ENCODE data around the gene PGGT1B. TPM values are rescaled to one million over a fixed set of nuclear protein-coding genes. Genes with fewer than 3 reads are reported as not detected.

Gene PGGT1B
- total and polyA plus RNA-seq, 2 of the 8 experiments (the other 6 are each of a cell fraction or from before 2014, with no cell fraction given): 1.9 to 43.1 TPM

DNA sequence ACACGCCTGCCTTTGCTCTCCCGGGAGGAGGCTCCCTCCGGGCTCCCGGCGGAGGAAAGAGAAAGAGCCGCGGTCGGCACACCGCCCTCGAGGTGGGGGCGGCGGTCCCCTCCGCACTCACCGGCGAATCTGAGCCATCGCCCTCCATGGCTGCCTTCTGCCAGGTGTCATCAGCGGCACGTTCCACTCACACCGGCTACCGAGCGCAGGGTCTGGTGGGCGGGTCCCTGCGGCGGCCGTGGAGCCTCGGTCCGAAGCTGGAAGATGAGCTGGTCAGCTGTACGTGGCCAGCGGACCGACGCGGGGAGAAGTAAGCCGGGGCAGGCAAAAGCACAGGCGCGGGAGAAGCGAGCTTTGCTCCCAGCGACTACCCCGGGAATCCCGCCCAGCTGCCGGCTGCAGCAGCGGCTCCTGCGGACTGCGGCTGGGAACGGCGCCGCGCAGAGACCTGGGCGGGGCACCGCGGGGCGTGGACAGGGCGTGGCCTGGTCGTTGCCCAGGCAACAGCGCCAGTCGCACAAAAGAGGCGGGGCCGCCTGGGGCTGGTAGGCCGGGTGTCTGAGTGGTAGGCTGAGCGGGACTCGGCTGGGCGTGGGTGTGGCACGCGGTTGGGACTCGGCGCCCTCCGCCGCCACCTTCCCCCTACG lies 93.1 kb downstream of the PGGT1B start, which contains the start of gene TRIM36 (continued):
- no peak for TF ChIP-seq CHD7 (IDR thresholded peaks at IDR 0.05; ENCODE audit: insufficient replicate concordance, low read length)
- TF ChIP-seq SP4 (IDR thresholded peaks at IDR 0.05; ENCODE audit: low read length): no peak; the same call in 1 of the 2 replicates
- TF ChIP-seq PHF8 (conservative IDR thresholded peaks at IDR 0.05; ENCODE audit: low read depth, low read length): peak; percentile 83
- TF ChIP-seq ZNF274 (IDR thresholded peaks at IDR 0.05; ENCODE audit: borderline replicate concordance, extremely low read depth, low read length): no peak
- no peak for TF ChIP-seq JUND (IDR thresholded peaks at IDR 0.05; ENCODE audit: low read length)
- TF ChIP-seq EGR1 (IDR thresholded peaks at IDR 0.05; ENCODE audit: borderline replicate concordance, low read depth, low read length): peak; percentile 80
- no peak for TF ChIP-seq RFX5 (IDR thresholded peaks at IDR 0.05; ENCODE audit: borderline replicate concordance, low read depth, low read length)
- peak; percentile 95 for TF ChIP-seq POLR2AphosphoS5 (IDR thresholded peaks at IDR 0.05; ENCODE audit: low read depth, low read length)

Data from H1 (cell line).